MCF 10A (cell line): ENCODE data around the gene GPR89A. TPM values are rescaled to one million over a fixed set of nuclear protein-coding genes. Genes with fewer than 3 reads are reported as not detected.

Source experiments
- BruUV-seq: library from RNA; stranded (reverse); fragments of 400-500 nt; replicated peaks from 2 replicates; lab custom pipeline; 2021; lab: Mats Ljungman, UMichigan
- CTCF ChIA-PET: fragments of 300-600 bp; sonication (Branson Sonifier 250); formaldehyde crosslinking; extraction: SDS; loops from one replicate; lab custom pipeline; 2021; ENCODE audit warnings: antibody characterized with exemption, inconsistent platforms; lab: Yijun Ruan, JAX
- POLR2A ChIA-PET: fragments of 300-600, 350-650 bp; sonication (Branson Sonifier 250); formaldehyde crosslinking; extraction: SDS; loops from one replicate; lab custom pipeline; 2020; ENCODE audit warnings: antibody characterized with exemption, inconsistent platforms; lab: Yijun Ruan, JAX
- DNase-seq: peaks from one replicate; pipeline ENCODE4 v3.0.0-alpha.2; 2018; ENCODE audit not compliant: unreplicated experiment
- H3K27ac Mint-ChIP-seq: one replicate; pipeline ENCODE4 v1.8.0; 2022; ENCODE audit warnings: mild to moderate bottlenecking, low read depth, mixed read lengths; ENCODE audit not compliant: unreplicated experiment
- H3K27me3 Mint-ChIP-seq: one replicate; pipeline ENCODE4 v1.8.0; 2022; ENCODE audit warnings: mixed read lengths; ENCODE audit not compliant: insufficient read depth, unreplicated experiment
- H3K36me3 Mint-ChIP-seq: one replicate; pipeline ENCODE4 v1.8.0; 2022; ENCODE audit warnings: mild to moderate bottlenecking, moderate library complexity, mixed read lengths; ENCODE audit not compliant: insufficient read depth, unreplicated experiment
- H3K4me1 Mint-ChIP-seq: one replicate; pipeline ENCODE4 v1.8.0; 2022; ENCODE audit warnings: mixed read lengths; ENCODE audit not compliant: insufficient read depth, unreplicated experiment
- H3K4me3 Mint-ChIP-seq: one replicate; pipeline ENCODE4 v1.8.0; 2022; ENCODE audit warnings: mild to moderate bottlenecking, moderate library complexity, mixed read lengths; ENCODE audit not compliant: unreplicated experiment
- H3K9me3 Mint-ChIP-seq: one replicate; pipeline ENCODE4 v1.8.0; 2022; ENCODE audit warnings: mixed read lengths; ENCODE audit not compliant: unreplicated experiment
- intact Hi-C: fragments of 100-400 bp; cut with micrococcal nuclease; formaldehyde crosslinking; loops from 2 replicates; pipeline ENCODE4 v1.14.1; 2022
- total RNA-seq: library from RNA; stranded (reverse); gene quantifications from 2 replicates; pipeline ENCODE4 v1.2.3, GENCODE V29; 2022
- TF ChIP-seq, protein P1 (sequence below): fragments of 200-600 bp; IDR thresholded peaks from one replicate; pipeline ENCODE4 v1.8.0; 2022; ENCODE audit warnings: antibody characterized with exemption, mild to moderate bottlenecking; ENCODE audit not compliant: unreplicated experiment

GPR89A gene
- total RNA-seq, 1 experiment from 2014 or later, result 45.2 TPM

DNA sequence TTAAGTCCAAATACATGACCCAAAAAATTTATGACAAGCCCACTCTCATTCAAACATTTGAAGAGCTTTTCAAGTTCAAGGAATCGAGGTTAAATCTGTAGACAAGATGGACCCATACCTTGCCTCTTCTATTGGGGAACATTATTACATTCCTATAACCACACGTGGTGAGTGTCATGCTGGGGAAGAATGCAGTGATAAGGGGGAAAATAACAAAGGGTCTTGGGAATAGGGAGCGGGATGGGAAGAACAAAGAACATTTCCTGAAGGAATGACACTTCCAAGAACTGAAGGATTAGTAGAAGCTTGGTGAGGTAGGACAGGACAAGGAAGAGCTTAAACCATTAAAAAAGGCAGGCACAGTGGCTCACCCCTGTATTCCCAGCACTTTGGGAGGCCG is 80.5 kb downstream of the GPR89A start:
- peaks cover 6% of the 10 kb centered on the region for H3K36me3 Mint-ChIP-seq
- ChIA-PET CTCF (interaction anchor here (0.6 kb wide), 1 partner anchor 34 kb away, joined by 3 read pairs; no protein-coding TSS in a partner anchor), POLR2A (no interaction called here)
- intact Hi-C loops, result no loop called here
- H3K9me3 Mint-ChIP-seq, result no peaks in the 10 kb centered on the region
- no peaks in the 10 kb centered on the region for H3K27me3 Mint-ChIP-seq
- DNase-seq, result no peak
- no peak overlapping the region for H3K4me3 Mint-ChIP-seq
- peaks cover 21% of the 10 kb centered on the region for H3K4me1 Mint-ChIP-seq
- TF ChIP-seq, protein P1, sequence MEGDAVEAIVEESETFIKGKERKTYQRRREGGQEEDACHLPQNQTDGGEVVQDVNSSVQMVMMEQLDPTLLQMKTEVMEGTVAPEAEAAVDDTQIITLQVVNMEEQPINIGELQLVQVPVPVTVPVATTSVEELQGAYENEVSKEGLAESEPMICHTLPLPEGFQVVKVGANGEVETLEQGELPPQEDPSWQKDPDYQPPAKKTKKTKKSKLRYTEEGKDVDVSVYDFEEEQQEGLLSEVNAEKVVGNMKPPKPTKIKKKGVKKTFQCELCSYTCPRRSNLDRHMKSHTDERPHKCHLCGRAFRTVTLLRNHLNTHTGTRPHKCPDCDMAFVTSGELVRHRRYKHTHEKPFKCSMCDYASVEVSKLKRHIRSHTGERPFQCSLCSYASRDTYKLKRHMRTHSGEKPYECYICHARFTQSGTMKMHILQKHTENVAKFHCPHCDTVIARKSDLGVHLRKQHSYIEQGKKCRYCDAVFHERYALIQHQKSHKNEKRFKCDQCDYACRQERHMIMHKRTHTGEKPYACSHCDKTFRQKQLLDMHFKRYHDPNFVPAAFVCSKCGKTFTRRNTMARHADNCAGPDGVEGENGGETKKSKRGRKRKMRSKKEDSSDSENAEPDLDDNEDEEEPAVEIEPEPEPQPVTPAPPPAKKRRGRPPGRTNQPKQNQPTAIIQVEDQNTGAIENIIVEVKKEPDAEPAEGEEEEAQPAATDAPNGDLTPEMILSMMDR, result no peak
- H3K27ac Mint-ChIP-seq, result no peak overlapping the region
- no TSS peak for BruUV-seq

DNA sequence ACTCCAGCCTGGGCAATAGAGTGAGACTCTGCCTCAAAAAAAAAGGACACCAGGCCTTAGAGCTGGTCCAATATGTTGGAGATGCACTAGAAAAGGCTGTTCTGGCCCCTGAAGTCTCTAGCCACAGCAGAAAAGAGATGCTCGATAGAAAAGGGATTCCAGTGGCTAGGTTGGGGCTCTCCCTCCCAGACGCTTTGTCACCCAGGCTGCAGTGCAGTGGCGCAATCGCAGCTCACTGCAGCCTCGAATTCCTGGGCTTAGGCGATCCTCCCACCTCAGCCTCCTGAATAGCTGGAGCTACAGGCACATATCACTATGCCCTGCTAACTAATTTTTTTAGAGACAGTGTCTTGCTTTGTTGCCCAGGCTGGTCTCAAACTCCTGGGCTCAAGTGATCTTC is 81.1 kb downstream of the GPR89A start:
- intact Hi-C loops, result no loop called here
- ChIA-PET POLR2A (no interaction called here), CTCF (no interaction called here)
- Mint-ChIP-seq H3K36me3 (peaks cover 6% of the 10 kb centered on the region), H3K27ac (no peak overlapping the region), H3K4me3 (no peak overlapping the region), H3K4me1 (peaks cover 21% of the 10 kb centered on the region), H3K27me3 (no peaks in the 10 kb centered on the region), H3K9me3 (no peaks in the 10 kb centered on the region)
- BruUV-seq, result no TSS peak
- no peak for DNase-seq
- TF ChIP-seq, protein P1, result no peak

DNA sequence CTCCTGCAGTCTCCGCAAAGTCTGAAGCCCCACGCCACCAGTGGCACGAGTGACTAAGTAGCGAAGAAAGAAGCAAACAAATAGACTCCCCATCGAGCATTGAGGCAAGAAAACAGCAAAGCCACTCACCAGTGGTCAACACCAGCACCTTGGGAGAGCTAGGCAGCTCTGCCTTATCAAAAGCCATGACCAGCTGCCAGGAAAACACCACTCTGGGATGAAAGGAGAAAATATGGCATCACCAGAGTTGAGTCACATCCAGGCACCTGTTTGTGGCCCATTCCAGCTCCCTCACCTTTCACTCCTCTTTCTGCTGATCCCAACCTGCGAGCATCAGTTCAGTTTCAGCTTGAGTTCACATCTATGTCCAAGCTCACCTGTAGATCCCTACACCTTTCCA is 82.1 kb downstream of the GPR89A start:
- ChIA-PET CTCF (interaction anchor here (0.5 to 1.0 kb wide), 3 partner anchors 202 to 348 kb away, joined by 3 read pairs; no protein-coding TSS in a partner anchor), POLR2A (interaction anchor here (1.1 to 2.1 kb wide), 2 partner anchors 9 to 169 kb away, joined by 3 to 6 read pairs; partner anchors contain the start of gene PIAS3)
- H3K27me3 Mint-ChIP-seq, result no peaks in the 10 kb centered on the region
- peaks cover 6% of the 10 kb centered on the region for H3K36me3 Mint-ChIP-seq
- no peak for DNase-seq
- BruUV-seq, result no TSS peak
- no peaks in the 10 kb centered on the region for H3K9me3 Mint-ChIP-seq
- intact Hi-C loops, result no loop called here
- peak overlapping the region; percentile 44 for H3K27ac Mint-ChIP-seq
- H3K4me3 Mint-ChIP-seq, result no peak overlapping the region
- TF ChIP-seq, protein P1, result no peak
- H3K4me1 Mint-ChIP-seq, result peaks cover 21% of the 10 kb centered on the region

DNA sequence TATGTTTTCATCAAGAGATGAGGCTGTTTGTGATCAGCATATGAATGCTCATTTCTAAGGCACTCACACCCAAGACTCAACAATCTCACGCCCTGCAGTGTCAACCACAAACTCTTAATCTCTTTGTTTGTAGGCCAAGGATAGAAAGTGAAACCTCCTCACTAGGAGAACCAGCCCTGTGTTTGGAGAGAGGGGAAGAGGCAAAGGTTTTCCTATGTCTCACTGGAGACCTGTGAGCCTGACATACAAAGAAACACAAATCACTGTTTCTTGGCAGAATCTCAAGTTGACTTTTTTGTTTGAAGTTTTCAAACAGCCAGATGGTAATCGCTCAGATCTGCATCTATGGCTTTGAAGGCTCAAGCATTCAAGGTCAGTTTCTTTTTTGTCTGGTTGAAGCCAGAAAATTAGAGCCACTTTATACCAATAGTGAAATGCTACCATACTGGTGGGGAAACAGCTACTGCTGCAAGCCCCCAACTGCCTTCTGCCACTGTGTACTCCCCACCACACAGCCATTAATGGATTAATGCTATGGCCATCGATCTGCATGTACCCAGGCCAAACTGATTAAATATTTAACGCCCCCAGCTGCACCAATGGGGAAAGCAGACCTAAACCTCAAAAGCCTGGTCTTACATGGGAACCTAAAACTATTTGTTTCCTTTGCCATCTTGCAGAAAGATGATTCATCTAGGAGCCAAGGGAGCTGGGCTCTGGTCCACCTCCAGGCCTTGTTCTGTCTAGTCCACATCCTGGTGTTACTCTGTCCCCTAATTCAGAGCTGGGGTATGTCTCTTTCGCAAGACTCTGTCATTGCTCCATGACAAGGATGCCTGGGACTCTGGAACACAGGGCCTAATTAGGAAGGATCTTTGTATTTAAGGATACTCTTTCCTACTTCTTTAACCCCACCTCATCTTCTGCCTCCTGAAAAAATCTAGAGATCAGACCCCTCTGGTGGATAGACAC is 83.1 kb downstream of the GPR89A start:
- H3K4me3 Mint-ChIP-seq, result no peak overlapping the region
- peak; percentile 84 for DNase-seq
- peak overlapping the region; percentile 44 for H3K27ac Mint-ChIP-seq
- no peaks in the 10 kb centered on the region for H3K27me3 Mint-ChIP-seq
- H3K4me1 Mint-ChIP-seq, result peaks cover 21% of the 10 kb centered on the region
- peaks cover 6% of the 10 kb centered on the region for H3K36me3 Mint-ChIP-seq
- TF ChIP-seq, protein P1, result no peak
- ChIA-PET POLR2A (interaction anchor here (0.6 to 3.3 kb wide), 3 partner anchors 8 to 94 kb away, joined by 3 to 11 read pairs (median 6); partner anchors contain the start of gene PDZK1), CTCF (interaction anchor here (0.6 to 1.2 kb wide), 4 partner anchors 13 to 347 kb away, joined by 3 to 5 read pairs (median 4); no protein-coding TSS in a partner anchor)
- H3K9me3 Mint-ChIP-seq, result no peaks in the 10 kb centered on the region
- intact Hi-C loops, result no loop called here
- BruUV-seq, result no TSS peak
